ENCODE measurements around the gene GIT1.
A peak's percentile ranks its signal among the peaks of the same experiment; 100 is the strongest.

The GIT1 gene

DNA sequence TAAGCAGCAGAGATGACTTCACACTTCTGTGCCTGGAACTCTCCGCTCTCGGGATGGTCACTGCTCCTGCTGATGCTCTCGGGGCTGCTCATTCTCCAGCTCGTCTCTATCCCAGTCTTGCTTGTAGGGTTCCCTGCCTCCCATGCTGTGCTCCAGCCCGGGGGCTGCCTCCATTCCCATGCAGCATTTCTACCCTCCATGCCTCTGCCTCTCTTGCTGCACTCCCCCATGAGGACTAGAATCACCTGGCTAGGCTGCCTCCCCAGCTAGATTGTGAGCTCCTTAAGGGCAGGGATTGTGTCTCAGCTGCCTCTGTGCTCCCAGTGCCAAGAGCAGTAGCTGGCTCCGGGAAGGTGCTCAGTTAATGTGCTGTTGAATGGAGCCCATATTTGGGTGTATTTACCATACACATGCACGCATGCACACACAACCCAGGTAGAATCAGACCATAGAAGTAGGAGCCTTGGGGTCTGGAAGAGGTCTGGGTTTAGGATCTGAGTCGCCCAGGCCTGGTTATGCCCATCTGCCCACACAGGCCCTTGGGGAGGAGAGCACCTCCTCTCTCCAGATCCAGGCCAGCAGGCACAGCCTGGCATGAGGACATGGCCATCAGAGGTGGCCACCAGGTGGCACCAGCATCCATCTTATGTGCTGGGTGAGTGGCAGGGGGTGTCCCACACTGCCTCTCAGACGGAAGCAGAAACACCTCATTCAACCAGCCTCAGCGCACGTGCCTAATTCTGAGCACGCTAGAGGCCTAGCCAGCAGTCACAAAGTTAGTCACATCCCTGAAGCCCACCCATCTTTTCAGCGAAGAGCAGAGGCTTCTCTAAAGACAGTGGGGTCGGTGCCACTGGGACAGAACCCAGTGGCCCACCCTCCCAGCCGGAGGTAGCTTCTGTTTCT is 9.3 kb downstream of the GIT1 start:
- DNase-seq (ENCODE audit: low read depth), result peak; percentile 79

DNA sequence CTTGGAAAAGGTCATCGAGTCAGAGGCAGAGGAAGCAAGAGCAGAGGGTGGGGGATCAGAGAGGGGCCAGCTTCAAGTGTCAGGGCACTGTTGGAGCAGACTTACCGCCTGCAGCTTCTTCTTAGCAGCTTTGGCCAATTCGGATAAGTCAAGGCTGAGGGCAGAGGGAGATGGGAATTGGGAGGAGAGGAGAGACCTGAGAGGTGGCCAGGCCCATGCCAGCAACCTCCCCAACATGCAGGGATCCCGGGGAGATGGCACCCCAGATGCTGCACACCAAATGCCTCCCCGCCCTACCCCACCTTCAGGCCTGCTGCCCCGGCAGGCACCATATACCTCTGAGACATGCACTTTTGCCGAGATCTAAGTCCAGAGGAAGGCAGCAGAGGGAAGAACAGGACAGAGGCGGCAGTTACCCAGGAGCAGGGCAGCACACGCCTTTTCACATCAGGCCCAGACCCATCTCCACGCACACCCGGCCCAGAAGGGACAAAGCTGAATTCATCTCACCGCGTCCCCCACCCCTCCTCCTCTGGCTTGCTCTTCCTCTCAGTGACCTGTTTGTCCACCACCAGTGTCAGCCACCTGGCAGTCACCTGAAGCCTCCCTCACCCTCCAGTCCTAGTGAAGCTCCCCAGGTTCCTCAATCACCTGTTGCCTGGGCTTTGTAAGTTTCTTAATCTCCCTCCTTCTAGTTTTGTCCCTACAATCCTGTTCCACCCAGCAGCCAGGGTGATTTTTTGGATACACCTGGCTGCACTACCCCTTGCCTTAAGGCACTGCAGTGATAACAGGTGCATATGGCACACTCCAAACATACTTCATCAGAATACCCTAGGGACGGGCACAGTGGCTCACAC is 10.6 kb downstream of the GIT1 start:
- DNase-seq (ENCODE audit: low read depth), result no peak

DNA sequence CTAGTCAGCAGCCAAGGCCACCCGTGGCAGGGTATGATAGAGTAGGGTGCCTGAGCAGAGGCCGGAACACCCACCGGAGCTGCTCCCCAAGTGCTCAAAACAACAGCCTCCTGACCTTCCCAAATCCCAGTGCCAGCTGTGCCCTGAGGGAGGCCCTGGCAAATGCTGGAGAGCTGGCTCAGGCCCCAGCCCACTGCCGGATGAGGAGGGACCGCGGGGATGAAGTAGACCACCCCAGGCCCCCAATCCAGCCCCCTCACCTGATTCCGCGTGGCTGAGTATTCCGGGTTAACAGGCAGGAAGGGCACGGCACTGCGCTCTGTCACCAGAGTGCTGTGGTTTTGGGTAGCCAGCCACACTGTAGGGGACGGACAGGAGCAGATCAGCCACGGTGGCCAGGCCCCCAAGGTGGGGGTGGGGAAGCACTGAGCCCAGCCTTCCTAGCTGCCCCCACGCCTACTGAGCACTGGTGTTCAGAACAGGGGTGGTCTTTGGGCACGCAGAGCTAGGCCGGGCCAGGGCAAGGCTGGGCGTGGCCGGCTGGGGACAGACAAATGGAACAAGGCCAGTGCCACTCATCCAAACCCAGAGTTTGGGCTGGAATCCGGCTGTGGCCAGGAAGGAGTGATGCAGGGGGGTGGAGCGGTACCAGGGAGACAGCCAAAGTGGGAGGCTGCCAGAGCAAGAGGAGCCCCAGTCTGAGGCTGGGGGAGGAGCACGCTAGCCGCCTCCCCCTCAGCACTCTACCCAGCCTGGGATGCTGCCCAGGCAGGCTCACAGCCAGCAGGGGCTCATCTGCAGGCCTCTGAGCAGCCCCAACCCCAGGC is 11.8 kb downstream of the GIT1 start:
- DNase-seq (ENCODE audit: low read depth), result no peak

DNA sequence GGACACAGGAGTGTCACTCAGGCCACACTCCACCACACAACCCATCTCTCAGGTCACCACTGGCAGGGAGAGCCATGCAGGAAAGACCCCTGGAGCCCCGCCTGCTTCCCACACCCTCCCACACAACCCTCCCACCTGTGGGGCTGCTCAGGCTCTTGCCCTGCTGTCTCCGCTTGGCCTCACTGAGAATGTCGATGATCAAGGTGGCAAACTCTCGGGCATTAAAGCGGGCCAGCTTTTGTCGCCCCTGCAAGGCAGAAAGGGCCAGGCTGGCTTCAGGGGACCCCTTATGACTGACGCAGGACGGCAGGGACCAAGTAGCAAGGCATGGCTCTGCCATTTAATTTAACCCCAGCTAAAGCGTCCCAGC is 12.5 kb downstream of the GIT1 start:
- DNase-seq (ENCODE audit: low read depth), result no peak

DNA sequence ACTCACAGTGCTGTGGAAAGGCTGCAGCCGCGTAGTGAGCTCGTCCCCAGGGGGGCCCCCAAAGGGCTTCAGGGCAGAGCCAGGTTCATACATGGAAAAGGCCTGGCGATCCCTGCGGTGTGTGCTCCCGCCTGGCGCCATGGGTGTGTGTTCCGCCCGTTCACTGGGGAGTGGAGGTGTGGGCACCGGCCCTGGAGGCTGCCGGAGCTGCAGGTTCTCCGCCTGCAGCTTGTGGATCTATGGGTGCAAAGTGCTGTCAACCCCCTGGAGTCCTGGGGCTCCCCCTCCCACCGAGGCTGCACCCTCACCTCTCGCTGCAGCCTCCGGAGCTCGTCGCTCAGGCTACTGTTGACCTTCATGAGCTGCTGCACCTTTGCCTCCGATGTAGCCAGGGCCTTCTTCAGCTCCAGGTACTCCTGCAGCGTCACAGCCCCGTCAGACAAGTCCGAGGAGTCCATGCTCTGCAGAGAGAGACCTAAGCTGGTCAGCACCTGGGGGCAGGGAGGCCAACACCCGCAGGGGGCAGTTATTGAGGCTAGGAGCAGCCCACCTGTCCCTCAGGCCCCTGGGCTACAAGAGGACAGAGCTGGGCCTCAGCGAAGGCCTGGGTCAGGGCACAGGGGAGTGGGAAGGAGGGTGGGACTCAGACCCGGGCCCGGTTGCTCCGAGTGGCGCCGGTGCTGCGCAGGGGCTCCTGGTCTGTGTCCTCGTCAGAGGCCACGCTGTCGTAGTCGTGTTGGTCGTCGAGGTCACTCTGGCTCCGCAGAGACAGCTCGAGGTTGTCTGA is 13.0 kb downstream of the GIT1 start:
- DNase-seq (ENCODE audit: low read depth), result no peak

DNA sequence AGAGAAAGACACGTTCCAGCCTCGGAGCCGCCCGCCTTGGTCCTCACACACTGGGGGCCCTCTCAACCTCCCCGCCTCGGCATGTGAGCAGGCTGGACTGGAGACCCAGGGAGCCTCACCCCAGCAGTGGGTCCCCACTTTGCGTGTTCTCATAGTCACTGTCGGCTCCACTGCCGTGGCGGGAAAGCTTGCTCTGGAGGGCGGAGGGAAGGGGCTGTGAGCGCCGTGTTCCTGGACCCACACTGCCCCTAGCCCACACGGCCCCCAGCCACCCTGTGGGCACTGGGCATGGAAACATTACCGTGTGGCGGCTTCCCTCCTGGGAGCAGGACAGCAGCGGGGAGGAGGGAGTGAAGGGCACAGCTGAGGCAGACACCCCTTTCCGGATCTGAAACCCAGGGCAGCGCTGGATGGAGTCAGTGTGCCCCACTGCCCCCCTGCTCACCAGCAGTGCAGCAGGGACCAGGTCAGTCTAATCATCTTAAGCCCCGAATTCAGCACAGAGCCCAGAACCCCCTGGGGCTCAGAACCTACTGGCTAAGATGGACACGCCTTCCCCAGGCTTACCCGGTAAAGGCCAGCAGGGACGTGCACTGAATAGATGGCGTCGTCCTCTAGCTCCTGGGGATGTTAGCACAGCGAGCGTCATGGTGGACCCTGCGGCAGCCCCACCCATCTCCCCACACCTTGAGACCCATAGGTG is 13.8 kb downstream of the GIT1 start:
- DNase-seq (ENCODE audit: low read depth), result no peak

DNA sequence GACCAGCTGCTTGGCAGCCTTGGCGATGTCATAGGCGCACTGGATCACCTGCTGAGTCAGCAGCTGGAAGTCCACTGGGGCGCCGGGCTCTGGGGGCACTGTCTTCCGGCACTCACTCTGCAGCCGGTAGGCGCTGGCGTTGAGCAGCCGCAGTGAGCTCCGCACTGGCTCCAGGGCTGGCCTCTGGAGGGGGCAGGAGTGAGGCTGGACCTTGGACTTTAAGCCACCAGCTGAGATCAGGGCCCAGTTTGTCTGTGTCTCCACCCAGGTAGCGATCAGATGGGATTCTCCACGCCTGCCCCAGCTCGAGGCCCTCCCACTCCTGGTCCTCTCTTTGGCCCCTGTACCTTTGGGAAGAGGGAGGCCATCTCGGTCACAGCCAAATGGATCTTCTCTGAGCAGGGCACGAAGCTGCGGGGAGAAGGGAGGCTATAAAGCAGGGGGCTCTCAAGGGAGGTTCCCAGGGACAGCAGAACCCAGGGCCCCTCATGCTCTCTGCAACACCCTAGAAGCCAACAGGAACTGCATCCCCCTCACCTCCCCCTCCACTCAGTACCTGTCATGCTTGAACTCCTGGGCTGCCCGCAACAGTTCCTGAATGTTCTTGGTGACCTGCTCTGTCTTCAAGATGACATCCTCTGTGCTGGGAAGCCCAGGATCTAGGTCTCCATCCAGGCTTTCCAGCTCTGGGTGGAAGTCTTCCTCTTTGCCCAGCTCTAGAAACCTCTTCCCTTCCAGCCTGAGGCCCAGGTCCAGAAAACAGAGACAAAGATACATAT is 14.5 kb downstream of the GIT1 start:
- no peak for DNase-seq (ENCODE audit: low read depth)

DNA sequence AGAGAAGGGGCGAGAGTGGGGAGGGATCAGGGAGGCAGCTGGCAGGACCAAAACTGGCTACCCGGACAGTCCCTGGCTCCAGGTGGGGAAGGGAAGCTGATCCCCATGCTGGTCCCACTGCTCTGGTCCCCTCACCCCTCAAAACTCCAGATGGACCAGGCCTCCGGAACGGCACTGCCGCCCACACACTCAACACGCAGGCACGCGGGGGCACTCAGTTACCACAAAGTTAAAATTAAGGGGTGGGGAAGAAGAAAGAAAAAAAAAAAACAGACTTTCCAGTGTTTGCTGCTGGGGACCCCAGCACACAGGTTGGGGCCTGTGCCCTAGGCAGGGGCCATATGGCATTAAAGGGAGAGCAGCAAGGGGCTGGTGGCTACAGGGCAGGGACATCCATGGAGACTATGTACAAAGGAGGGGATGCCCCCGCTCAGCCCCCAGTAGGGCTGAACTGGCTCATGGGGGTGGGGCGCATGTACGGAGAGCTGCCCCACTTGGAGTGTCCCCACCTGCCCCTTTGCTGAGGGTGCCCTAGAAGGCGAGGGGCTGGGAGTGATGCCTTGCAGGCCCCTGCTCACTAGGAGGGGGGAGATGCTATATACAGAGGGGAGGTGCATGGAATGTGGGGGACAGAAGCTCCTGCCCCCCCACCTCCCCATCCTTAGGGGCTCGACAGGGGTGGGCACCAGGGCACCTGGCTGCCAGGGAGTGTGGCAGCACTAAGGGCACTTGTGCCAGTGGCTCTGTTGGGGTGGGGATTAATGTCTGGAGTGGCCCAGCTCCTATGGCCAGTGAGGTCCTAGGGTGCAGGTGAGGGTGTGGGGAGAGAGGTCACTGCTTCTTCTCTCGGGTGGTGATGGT is 15.3 kb downstream of the GIT1 start:
- no peak for DNase-seq (ENCODE audit: low read depth)

DNA sequence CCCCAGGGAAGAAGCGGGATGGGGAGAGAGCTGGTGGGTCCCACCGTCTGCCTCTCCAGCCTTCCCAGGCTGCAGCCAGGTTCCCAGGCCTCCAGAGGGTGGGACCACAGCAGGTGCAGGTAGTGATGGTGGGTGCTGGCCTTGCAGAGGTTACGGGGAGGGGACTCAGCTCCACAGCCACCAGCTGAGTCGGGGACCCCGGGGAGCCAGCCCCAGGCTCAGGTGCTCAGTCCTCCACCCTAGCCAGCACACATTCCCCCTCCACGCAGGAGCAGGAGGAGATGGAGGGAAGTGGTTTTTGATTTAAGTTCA is 15.9 kb downstream of the GIT1 start:
- no peak for DNase-seq (ENCODE audit: low read depth)

DNA sequence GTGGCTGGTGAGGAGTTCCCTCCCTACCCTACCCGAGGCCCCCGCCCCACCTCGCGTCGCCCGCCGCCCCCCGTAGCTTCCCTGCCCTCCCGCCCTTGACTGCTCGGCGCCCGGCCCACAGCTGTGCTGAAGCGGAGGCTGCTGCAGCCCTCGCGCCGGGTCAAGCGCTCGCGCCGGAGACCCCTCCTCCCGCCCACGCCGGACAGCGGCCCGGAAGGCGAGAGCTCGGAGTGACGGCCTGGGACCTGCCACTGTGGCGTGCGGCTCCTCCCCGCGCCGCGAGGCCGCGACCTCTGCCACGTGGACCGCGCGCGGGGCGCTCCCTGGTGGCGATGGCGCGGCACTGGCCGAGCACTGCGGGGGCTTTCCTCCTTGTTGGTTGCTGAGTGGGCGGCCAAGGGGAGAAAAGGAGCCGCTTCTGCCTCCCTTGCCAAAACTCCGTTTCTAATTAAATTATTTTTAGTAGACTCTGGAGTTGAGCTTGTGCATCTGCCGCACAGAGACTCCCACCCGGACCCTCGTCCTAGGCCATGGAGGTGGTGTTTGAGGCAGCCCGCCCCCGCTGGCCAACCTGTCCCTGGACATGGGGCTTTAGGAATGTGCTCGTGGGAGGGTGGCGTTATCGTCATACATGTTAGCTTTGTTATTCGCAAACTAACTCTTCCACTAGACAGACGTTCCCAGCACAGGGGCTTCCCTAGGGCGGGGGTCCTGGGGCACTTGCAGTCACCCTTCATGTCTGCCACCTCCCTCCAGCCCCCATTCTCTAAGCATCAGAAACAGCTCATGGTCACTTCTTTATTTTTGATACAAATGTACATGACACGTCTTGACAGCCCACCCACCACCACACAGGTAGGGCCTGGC is 16.5 kb downstream of the GIT1 start:
- DNase-seq (ENCODE audit: low read depth), result peak; percentile 57

DNA sequence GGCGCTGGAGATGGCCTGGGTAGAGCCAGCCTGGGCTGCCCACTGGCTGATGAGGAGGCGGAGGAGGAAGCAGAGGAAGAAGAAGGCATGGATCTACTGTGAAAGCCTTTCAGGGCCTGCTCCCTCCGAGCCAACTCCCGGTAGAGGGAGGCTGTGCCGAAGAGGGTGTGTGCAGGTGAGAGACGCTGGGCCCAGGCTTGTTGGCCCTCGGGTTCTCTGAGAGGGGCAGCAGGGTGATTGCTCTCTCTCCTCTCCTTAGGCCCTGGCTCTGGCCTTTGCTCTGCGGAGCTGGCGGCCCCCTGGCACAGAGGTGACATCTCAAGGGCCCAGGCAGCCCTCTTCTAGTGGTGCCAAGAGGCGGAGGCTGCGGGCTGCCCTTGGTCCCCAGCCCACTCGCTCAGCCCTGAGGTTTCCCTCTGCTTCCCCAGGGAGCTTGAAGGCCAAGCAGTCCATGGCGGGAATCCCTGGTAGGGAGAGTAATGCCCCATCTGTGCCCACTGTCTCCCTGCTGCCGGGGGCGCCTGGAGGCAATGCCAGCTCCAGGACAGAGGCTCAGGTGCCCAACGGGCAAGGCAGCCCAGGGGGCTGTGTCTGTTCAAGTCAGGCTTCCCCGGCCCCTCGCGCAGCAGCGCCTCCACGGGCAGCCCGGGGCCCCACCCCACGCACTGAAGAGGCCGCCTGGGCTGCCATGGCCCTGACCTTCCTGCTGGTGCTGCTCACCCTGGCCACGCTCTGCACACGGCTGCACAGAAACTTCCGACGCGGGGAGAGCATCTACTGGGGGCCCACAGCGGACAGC is 17.4 kb downstream of the GIT1 start:
- no peak for DNase-seq (ENCODE audit: low read depth)

DNA sequence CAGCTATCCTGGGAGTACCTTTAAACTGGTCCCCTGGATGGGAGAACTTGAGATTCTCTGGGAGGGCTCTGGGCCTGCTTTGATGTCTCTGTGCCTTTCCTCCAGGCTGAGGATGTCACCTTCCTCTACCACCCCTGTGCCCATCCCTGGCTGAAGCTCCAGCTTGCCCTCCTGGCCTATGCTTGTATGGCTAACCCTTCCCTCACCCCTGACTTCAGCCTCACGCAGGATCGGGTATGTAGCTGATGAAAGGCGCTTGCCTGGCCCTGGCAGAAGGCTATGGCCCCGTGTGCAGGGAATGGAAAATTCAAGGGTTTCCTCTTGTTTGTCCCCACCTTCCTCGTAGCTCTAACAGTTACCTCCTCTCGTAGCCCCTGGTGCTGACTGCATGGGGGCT is 18.0 kb downstream of the GIT1 start:
- DNase-seq (ENCODE audit: low read depth), result no peak

DNA sequence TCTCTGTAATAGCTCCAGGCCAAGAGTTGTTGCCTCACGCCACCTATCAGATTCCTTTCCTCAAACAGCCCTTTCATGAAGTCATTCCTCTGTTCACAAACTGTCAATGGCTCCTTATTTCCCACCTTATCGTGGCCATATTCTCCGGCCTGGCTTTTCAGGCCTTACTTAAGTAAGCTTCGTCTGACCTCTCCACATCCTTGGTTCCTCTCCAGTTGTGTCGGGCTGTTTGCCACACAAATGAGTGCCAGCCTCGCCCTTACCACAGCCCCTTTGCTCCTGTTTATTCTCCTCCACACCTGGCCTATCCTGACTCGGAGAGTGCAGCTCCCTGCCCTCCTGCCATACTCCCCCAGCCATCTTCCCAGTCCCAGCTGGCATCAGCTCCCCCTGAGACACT is 18.9 kb downstream of the GIT1 start:
- no peak for DNase-seq (ENCODE audit: low read depth)

DNA sequence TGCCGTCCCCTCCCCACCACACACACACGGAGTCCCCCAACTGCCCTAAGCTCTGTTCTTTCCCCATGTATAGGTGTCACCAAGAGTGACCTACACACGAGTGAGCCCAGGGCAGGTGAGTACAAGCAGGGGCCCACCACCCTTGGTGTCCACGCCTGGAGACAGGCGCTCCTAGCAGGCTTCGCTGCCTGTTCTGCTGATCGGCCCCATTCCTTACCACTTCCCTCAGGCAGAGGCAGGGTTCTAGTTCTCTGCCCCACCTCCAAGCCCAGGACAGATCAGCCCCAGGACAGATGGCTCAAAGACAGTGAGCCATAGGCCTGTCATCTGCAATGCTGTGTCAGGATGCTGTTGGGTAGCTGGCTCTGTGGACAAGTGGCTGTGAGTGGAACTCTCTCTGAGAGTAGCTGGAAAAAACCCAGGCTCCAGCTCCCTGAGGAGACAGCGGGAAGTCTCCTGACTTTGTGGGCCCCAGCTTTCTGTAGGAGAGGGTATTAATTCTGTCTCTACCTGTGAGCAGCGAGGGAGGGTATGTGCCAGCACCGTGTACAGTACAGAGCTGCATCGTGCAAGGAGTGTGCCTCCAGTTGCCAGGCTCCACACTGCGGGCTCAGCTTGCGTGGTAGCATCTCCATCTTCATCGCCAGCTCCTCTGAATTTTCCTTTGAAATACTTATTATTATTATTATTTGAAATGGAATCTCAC is 20.1 kb downstream of the GIT1 start:
- DNase-seq (ENCODE audit: low read depth), result no peak

DNA sequence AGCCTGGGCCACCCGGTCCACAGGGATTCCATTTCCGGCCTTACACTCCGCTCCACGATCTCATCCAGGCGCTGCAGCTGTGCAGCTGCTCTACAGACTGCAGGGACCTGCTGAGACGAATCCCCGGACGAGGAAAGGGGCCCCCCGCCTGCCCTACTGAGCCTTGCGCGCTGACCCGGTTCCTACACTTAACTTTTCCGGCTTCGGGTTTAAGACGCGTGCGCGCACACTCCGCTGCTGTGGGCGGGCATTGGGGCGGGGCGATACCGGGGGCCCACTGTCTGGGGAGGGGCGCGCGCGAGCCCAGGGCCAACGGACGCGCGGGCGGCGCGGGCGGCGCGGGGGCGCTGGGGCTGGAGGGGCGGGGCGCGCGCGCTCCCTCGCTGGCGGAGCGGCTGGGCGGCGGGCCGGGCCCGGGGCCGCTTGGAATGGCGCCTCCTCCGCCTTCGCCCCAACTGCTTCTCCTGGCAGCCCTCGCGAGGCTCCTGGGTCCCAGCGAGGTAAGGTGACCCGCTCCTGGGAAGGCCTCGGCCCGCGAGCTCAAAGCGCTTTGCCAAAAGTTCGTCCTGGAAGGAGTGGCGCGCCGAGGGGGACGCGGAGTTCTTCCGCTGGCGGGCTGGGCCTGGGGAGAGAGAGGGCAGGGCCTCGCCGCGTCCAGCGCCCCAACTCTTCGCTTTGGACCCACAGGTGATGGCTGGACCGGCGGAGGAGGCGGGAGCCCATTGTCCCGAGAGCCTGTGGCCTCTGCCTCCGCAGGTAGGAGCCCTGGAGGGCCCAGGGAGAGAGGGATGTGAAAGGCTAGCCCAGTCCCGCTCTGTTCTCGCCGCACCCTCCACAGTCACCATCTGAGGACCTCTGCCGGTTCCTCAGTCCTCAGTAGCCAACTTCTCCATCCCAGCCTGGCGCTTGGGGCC is 20.9 kb downstream of the GIT1 start, which contains the start of gene TP53I13:
Gene TP53I13, plus strand, starts transcription at position 371 of the 914 bp plus-strand sequence. Its CDS starts 58 bp downstream, at position 429.
- peak; percentile 84 for DNase-seq (ENCODE audit: low read depth)

All from stimulated activated CD8-positive, alpha-beta memory T cell treated with anti-CD3 and anti-CD28 coated beads, Interleukin-12 subunit alpha, Interleukin-12 subunit beta, amount 100 ng/mL, for 4 hours (primary cell).